ENCODE results near the gene GABBR1.

DNA sequence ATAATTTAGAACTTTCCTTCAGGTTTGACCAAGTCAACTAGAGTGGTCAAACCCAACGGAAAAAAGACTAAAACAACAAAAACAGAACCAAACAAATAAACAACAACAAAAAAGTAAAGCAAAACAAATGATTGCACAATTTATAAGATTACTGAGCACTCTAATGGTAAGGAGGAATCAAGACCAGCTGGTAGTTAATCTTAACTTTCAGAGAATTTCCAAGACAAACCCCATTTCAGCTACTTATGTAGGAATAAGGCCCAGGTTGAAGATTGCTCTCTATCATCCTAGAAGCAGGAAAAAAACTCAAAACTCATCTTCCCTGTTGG, 107.7 kb downstream of the GABBR1 start:
- TF ChIP-seq, protein P1, sequence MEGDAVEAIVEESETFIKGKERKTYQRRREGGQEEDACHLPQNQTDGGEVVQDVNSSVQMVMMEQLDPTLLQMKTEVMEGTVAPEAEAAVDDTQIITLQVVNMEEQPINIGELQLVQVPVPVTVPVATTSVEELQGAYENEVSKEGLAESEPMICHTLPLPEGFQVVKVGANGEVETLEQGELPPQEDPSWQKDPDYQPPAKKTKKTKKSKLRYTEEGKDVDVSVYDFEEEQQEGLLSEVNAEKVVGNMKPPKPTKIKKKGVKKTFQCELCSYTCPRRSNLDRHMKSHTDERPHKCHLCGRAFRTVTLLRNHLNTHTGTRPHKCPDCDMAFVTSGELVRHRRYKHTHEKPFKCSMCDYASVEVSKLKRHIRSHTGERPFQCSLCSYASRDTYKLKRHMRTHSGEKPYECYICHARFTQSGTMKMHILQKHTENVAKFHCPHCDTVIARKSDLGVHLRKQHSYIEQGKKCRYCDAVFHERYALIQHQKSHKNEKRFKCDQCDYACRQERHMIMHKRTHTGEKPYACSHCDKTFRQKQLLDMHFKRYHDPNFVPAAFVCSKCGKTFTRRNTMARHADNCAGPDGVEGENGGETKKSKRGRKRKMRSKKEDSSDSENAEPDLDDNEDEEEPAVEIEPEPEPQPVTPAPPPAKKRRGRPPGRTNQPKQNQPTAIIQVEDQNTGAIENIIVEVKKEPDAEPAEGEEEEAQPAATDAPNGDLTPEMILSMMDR (conservative IDR thresholded peaks at IDR 0.05; ENCODE audit: low read length), result no peak
- TF ChIP-seq EZH2phosphoT487 (IDR thresholded peaks at IDR 0.05; ENCODE audit: borderline replicate concordance, low read depth, low read length), result no peak
